D341Med (cell line): ENCODE data around the gene PIK3CD.
"Not testable (repeated sequence)": the region's sequence is repeated elsewhere in the genome, so short reads cannot be mapped to it uniquely, and the experiment has no call there.

Experiments used
- DNase-seq: peaks from one replicate; pipeline ENCODE4 v3.0.0; 2012; ENCODE audit warnings: low spot score

Gene PIK3CD

DNA sequence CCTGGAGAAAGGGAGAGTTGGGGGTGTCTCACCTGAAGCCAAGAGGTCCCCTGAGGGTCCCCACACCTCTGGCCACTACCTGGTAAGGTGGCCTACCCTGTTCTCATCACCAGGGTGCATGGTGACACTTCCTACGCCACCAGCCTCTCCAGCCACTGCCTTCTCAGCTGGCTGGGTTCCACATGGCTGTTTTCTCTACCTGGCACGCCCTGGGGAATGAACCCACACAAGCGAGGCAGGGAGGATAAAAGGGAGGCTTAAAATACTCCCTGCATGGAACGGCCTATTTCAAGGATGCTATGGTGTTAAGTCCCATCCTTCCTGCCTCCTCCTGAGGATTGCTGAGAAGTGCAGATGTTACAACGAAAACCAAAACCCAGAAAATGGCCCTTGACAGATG is 84.7 kb downstream of the PIK3CD start:
- DNase-seq, result no peak

DNA sequence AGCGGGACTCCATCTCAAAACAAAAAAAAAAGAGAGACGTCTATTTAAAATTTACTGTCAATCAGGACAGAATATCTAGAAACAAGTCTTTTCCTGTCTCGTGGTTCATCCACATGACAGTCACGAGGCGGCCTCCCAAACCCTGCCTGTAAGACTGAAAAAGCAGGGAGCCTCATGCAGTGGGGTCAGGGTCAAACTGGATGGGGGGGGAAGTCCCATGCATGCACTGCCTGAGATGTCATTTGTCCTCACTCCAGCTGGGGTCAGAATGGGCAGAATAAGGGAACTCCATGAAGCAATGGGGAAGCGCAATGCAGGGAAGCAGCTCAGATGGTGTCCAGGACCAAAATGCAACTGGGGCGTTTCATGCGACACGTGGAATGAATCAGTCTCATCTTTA is 85.5 kb downstream of the PIK3CD start:
- DNase-seq, result no peak

- DNase-seq, result no peak
Measured at GRCh38 chr1:9737671-9738070, 86.1 kb downstream of the PIK3CD start.

DNA sequence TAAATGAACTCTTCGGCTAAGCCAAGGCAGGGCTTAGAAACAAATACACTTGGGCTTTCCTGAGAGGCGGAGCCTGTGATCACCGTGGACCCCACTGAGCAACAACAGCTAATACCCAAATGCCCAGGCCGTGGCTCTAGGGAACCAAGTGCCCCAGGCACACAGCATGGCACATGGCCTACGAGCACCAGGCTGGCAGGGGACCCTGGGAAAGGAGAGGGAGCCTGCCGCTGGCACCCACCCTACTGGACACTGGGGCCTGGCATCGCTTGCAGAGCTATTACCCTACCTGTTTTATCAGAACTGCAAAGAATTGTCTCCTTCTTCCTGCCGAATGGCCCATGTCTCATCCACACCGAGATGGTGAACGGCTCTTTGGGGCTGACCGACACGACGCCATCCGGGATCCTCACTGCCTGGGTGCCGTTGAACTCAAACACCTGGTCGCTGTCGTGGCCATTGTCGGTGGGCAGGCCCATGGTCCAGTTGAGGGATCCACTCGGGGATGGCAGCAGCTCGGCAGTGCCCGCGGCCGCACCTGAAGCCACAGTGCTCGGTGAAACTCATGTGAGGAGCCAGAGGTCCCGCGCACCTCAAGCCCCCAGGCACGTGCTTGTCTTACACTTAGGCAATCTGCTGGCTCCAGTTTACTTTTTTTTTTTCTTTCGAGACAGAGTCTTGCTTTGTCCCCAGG is 92.7 kb downstream of the PIK3CD start:
- DNase-seq, result no peak

DNA sequence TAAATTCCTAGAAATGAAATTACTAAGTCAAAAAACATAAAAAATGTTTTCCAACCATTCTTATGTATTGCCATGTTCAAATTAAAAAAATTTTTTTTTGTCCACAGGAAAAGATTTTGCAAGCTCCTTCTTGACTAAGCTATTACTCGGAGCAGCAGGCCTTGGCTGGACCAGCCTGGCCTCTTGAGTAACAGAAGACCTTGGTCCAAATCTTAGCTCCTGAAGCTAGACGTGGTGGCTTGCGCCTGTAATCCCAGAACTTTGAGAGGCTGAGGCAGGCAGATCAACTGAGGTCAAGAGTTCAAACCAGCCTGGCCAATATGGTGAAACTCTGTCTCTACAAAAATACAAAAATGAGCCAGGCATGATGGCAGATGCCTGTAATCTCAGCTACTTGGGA is 94.7 kb downstream of the PIK3CD start:
- no peak for DNase-seq

DNA sequence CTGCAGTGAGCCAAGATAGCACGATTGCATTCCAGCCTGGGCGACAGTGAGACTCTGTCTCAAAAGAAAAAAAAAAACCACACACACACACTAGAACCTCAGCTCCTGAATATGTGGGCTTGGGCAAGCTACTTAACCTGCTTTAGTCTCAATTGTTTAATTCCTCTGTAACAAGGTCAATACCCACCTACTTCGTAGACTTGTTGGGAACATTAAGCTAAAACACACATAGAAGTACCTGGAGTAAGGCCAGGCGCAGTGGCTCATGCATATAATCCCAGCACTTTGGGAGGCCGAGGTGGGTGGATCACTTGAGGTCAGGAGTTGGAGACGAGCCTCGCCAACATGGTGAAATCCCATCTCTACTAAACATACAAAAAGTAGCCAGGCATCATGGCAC is 95.1 kb downstream of the PIK3CD start:
- DNase-seq, result no peak

DNA sequence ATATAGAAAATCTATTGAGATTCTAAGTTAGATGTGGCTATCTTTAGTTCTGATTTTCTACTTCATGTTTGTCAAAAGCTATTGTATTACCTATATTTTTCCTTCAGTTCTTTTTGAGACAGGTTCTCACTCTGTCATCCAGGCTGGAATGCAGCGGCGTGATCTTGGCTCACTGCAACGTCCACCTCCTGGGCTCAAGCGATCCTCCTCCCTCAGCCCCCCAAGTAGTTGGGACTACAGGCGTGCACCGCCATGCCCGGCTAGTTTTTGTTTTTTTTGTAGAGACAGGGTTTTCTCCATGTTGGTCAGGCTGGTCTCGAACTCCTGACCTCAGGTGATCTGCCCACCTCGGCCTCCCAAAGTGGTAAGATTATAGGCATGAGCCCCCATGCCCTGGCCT is 96.9 kb downstream of the PIK3CD start:
- DNase-seq, result not testable (repeated sequence)

DNA sequence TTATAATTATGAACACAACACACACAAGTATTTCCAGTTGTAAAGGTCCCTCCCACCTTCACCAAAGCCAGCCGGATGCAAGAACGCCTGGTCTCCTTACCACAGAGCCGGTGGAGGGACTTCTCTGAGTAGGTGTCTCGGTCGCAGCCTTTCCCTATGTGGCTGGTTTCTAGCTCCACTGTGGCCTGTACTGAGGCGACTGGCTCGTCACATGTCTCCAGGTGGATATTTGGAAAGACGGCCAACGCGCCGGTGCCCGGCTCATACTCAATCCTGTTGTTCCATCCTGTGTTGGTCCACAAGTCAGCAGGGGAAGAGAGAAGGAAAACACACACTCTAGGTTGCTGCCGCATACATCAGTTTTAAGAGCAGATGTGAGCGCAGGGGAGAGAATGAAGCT is 97.8 kb downstream of the PIK3CD start:
- DNase-seq, result no peak

DNA sequence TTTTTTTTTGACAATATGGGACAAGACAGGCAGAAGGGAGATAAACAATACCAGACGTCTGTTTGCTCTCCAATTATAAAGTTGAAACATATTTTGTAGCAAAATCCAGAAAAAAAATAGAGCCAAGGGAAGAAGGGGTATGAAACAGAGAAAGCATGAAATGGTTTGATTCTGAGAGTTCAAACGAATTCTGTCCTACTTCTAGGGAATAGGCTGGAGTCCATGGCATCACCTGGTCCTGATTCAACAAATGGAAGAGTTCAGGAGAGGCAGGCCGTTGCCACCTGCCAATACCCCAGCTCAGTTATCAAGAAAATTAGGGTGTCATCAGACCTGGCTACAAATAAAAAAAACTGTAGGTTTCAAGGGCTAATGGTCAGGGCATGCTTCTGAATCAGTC is 100.4 kb downstream of the PIK3CD start:
- no peak for DNase-seq

DNA sequence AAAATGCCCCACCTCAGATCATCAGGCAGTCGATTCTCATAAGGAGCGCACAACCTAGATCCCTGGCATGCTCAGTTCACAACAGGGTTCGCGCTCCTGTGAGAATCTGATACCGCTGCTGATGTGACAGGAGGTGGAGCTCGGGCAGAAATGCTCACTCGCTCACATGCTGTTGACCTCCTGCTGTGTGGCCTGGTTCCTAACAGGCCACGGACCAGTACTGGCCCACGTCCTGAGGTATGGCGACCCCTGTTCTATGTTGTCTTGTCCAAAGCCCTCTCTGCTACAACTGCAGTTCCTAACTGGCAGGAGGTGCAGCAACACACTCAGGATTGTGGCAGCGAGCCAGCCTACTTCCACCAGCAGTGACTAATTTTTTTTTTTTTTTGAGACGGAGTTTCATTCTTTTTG is 101.6 kb downstream of the PIK3CD start:
- DNase-seq, result no peak

DNA sequence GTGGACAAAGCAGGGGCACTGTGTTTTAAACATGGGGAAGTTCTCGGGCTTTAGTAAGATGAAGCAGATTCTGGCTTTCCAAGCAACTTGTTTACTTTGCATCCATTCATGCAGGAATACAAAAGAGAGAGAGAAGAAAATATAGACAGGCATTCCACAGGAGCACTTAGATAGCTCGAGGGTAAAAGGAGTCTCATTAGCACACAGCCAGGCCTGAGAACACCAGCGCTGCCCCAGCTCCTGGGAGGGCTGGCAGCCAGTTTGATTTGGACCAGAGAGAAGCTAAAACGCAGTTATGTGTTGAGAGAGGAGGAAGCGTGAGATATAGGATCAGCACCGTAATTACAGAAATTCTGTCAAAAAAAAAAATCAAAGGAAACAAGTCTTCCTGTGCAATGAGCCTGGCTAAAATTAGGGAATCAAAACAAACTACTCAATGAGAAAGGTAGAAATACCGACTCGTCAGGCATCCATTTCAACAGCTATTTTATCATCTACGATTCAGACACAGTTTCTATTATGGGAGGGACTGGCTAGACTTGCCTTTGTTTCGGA is 104.0 kb downstream of the PIK3CD start:
- DNase-seq, result no peak

DNA sequence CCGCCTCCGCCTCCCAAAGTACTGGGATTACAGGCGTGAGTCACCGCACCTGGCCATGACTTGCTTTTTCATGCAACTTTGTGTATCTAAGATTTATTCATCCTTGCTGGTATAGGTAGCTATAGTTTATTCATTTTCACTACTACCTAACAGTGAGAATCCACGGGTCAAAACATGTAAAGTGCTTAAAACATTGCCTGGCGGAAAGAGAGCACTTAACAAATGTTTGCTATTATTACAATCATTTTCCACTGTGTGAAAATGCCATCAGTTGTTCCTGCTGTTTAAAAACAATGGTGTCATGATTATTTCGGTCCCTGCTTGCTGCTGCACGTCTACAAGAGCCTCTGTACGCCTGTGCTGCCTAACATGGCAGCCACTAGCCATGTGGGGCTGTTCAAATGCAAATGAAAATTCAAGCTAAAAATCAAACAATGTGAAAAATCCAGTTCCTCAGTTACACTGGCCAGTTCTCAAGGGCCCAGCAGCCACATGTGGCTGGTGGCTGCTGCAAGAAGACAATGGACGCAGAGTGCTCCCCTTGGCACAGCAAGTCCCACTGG is 107.1 kb downstream of the PIK3CD start:
- no peak for DNase-seq

GRCh38 chr1:9759939-9760338 is 108.4 kb downstream of the PIK3CD start:
- DNase-seq, result no peak

DNA sequence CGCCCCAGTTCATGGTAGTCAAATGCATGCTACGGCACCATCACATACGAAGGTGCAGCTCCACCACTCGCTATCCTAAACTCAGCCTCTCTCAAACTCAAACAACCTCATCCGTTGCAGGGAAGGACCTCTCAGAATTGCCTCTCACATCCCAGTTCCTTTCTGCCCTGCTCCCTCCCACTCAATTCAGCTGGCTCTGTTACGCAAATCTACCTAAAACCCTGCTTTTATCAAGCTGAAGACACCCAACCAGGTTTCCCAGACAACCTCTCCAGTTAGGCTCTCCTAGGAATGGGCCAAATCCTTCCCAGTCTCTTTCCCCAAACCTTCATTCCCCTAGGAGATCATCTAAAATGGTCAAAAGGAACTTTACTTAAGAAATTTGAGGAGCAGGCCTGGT is 109.3 kb downstream of the PIK3CD start:
- no peak for DNase-seq

DNA sequence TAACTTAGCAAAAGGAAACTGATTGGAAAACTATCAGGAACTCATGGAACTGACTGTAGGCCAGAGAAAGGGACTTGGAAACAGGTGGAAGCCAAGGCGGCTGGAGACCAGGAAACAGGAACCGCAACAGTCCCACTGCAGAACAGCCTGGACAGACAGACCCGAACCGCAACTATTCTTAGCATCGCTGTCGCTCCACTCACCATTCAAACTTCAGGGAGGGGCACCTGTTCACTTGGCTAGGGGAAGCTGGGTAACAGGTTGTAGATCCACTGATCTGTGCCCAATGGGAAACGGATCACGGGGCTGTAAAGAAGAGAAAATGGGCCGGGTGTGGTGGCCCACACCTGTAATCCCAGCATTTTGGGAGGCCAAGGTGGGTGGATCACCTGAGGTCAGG is 110.3 kb downstream of the PIK3CD start:
- DNase-seq, result no peak

DNA sequence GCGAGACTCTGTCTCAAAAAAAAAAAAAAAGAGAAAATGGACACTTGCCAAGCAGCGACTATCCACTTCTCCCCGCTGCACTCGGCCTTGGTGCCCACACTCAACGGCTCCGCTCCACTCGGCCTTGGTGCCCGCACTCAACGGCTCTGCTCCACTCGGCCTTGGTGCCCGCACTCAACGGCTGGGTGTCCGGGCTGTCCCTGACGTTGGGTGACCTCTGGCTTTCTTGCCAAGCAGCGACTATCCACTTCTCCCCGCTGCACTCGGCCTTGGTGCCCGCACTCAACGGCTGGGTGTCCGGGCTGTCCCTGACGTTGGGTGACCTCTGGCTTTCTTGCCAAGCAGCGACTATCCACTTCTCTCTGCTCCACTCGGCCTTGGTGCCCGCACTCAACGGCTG is 110.9 kb downstream of the PIK3CD start:
- DNase-seq, result not testable (repeated sequence)

DNA sequence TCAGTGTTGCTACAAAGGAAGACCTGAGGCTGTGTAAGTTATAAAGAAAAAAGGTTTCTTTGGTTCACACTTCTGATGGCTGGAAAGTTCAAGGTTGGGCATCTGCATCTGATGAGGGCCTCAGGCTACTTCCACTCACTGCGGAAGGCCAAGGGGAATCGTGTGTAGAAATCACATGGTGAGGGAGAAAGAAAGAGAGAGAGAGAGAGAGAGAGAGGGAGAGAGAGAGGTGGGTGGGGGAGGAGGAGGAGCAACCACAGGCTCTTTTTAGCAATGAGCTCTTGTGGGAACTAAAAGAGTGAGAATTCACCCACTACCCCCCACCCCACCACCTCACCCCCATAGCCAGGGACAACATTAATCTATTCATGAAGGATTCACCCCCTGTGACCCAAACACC is 112.4 kb downstream of the PIK3CD start:
- DNase-seq, result no peak

- no peak for DNase-seq
Measured at GRCh38 chr1:9764550-9764949, 113.0 kb downstream of the PIK3CD start.

DNA sequence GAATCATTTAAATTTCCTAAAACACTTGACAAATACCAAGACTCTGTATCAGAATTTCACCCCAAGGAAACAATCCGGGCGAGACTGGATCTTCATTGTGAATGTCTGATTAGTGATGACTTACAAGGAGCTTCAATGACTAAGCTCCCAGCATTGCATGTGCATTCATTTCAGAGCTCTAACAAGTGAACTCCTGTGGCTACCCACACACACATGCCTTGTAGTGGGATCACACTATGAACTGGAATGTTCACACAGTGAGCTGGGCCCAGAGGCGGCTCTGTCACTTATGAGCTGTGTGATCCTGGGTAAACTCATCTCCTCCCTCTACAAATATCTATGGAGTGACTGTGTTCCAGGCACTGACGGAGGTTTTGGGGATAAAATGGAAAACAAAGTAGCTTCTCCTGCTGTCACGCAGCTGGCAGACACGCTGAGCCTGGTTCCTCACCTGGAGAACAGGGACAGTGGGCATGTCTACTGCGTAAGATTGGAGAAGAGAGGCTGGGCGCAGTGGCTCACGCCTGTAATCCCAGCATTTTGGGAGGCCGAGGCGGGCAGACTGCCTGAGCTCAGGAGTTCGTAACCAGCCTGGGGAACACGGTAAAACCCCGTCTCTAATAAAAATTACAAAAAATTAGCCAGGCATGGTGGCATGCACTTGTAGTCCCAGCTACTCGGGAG is 115.4 kb downstream of the PIK3CD start:
- DNase-seq, result no peak

- no peak for DNase-seq
Measured at GRCh38 chr1:9767964-9768668, 116.6 kb downstream of the PIK3CD start.

- DNase-seq, result no peak
Measured at GRCh38 chr1:9768983-9769382, 117.5 kb downstream of the PIK3CD start.

DNA sequence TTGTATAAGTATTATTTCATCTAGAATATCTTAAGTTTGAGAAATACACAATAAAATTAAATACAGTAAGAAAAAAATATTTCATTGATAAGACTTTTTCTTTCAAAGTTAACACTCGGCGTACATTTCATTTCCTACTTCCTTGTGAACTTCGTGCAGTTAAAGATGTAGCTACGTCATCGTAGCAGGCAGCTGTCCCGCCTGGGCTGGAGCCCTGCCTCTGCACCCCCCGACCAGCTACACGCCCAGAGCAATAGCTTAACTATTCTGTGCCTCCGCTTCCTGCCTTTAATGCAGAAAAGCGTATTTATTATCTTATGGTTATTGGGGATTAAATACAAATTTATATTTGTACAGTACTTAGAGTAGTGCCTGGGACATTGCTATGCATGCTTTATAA is 118.8 kb downstream of the PIK3CD start:
- DNase-seq, result no peak
